KMS-11 (cell line): ENCODE data around the gene LTB.

Source experiments
- H2AFZ ChIP-seq: fragments of 200-600 bp; sonication (generic); 2 replicates; pipeline ENCODE4 v1.6.1; 2016; ENCODE audit warnings: antibody characterized with exemption, mixed run types, low read depth
- H3K27ac ChIP-seq: fragments of 200-600 bp; sonication (generic); 2 replicates; pipeline ENCODE4 v1.6.1; 2016; ENCODE audit warnings: mild to moderate bottlenecking, mixed run types
- H3K27me3 ChIP-seq: fragments of 200-600 bp; sonication (generic); 2 replicates; pipeline ENCODE4 v1.6.1; 2017; ENCODE audit warnings: mild to moderate bottlenecking, low read depth, mixed run types, moderate library complexity; ENCODE audit not compliant: insufficient read depth
- H3K36me3 ChIP-seq: fragments of 200-600 bp; sonication (generic); 2 replicates; pipeline ENCODE4 v1.6.1; 2017; ENCODE audit warnings: mild to moderate bottlenecking, mixed run types; ENCODE audit not compliant: insufficient read depth
- H3K4me1 ChIP-seq: fragments of 200-600 bp; sonication (generic); 2 replicates; pipeline ENCODE4 v1.6.1; 2016; ENCODE audit warnings: mild to moderate bottlenecking, low read depth, mixed run types; ENCODE audit not compliant: poor library complexity, severe bottlenecking
- H3K4me2 ChIP-seq: fragments of 200-600 bp; sonication (generic); 2 replicates; pipeline ENCODE4 v1.7.0; 2016; ENCODE audit warnings: mild to moderate bottlenecking, mixed run types
- H3K4me3 ChIP-seq: fragments of 200-600 bp; sonication (generic); IDR thresholded peaks from 2 replicates; pipeline ENCODE4 v1.6.1; 2017; ENCODE audit warnings: low read depth, low read length, mixed read lengths; ENCODE audit not compliant: insufficient read depth
- H3K79me2 ChIP-seq: fragments of 200-600 bp; sonication (generic); 2 replicates; pipeline ENCODE4 v1.6.1; 2016; ENCODE audit warnings: low read depth, mixed run types; ENCODE audit not compliant: insufficient read depth
- H3K9ac ChIP-seq: fragments of 200-600 bp; sonication (generic); 2 replicates; pipeline ENCODE4 v1.6.1; 2016; ENCODE audit warnings: mild to moderate bottlenecking, mixed run types
- H4K20me1 ChIP-seq: fragments of 200-600 bp; sonication (generic); 2 replicates; pipeline ENCODE4 v1.6.1; 2016; ENCODE audit warnings: mild to moderate bottlenecking, mixed run types; ENCODE audit not compliant: insufficient read depth
- TF ChIP-seq, protein P1 (sequence below): fragments of 200-600 bp; sonication (generic); conservative IDR thresholded peaks from 2 replicates; pipeline ENCODE4 v1.6.1; 2017; ENCODE audit warnings: low read depth, mild to moderate bottlenecking, antibody characterized with exemption, low read length, moderate library complexity, mixed read lengths

The LTB gene

DNA sequence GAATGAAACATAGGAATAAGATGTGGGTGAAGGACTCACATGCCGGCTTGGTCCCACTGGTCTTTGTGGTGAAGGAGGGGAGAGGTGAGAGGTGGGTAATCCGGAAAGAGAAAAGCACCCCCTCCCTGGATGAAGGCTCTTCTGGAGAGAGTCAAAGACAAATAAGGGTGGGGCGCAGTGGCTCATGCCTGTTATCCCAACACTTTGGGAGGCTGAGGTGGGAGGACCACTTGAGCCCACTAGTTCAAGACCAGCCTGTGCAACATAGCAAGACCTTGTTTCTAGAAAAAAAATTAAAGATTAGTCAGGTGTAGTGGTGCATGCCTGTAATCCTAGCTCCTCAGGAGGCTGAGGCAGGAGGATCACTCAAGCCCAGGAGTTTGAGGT lies 3.1 kb downstream of the LTB start:
- no peak overlapping the region for H3K4me3 ChIP-seq
- no peak overlapping the region for H2AFZ ChIP-seq
- H3K36me3 ChIP-seq: no peaks in the 10 kb centered on the region
- H3K79me2 ChIP-seq: no peaks in the 10 kb centered on the region
- no peak overlapping the region for H3K4me2 ChIP-seq
- no peaks in the 10 kb centered on the region for H4K20me1 ChIP-seq
- peaks cover 44% of the 10 kb centered on the region for H3K27me3 ChIP-seq
- TF ChIP-seq, protein P1, sequence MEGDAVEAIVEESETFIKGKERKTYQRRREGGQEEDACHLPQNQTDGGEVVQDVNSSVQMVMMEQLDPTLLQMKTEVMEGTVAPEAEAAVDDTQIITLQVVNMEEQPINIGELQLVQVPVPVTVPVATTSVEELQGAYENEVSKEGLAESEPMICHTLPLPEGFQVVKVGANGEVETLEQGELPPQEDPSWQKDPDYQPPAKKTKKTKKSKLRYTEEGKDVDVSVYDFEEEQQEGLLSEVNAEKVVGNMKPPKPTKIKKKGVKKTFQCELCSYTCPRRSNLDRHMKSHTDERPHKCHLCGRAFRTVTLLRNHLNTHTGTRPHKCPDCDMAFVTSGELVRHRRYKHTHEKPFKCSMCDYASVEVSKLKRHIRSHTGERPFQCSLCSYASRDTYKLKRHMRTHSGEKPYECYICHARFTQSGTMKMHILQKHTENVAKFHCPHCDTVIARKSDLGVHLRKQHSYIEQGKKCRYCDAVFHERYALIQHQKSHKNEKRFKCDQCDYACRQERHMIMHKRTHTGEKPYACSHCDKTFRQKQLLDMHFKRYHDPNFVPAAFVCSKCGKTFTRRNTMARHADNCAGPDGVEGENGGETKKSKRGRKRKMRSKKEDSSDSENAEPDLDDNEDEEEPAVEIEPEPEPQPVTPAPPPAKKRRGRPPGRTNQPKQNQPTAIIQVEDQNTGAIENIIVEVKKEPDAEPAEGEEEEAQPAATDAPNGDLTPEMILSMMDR: no peak
- no peak overlapping the region for H3K27ac ChIP-seq
- H3K9ac ChIP-seq: no peak overlapping the region
- H3K4me1 ChIP-seq: peaks cover 25% of the 10 kb centered on the region

DNA sequence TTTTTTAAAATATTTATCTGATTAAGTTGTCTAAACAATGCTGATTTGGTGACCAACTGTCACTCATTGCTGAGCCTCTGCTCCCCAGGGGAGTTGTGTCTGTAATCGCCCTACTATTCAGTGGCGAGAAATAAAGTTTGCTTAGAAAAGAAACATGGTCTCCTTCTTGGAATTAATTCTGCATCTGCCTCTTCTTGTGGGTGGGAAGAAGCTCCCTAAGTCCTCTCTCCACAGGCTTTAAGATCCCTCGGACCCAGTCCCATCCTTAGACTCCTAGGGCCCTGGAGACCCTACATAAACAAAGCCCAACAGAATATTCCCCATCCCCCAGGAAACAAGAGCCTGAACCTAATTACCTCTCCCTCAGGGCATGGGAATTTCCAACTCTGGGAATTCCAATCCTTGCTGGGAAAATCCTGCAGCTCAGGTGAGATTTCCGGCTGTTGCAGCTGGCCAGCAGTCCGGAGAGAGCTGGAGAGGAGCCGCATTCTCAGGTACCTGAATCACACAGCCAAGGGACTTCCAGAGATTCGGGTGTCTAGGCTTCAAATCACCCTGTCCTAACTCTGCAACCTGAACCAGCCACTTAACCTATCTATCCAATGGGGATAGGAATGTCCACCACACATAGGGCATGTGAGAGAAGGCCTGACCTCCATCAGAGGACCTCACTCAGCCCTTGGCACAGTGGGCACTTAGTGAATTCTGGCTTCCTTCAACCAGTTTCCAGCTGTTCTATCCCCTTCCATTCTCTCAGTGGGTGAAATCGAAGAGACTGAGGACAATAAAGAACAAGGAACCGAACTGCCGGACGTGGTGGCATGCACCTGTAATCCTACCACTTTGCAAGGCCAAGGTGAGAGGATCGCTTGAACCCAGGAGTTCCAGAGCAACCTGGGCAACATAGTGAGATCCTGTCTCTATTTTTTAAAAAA lies 3.8 kb downstream of the LTB start:
- no peak overlapping the region for H3K9ac ChIP-seq
- H3K36me3 ChIP-seq: no peaks in the 10 kb centered on the region
- H3K4me3 ChIP-seq: no peak overlapping the region
- peaks cover 25% of the 10 kb centered on the region for H3K4me1 ChIP-seq
- H3K79me2 ChIP-seq: no peaks in the 10 kb centered on the region
- H3K27me3 ChIP-seq: peaks cover 50% of the 10 kb centered on the region
- H3K27ac ChIP-seq: no peak overlapping the region
- no peak overlapping the region for H3K4me2 ChIP-seq
- TF ChIP-seq, protein P1: no peak
- H4K20me1 ChIP-seq: no peaks in the 10 kb centered on the region
- no peak overlapping the region for H2AFZ ChIP-seq

DNA sequence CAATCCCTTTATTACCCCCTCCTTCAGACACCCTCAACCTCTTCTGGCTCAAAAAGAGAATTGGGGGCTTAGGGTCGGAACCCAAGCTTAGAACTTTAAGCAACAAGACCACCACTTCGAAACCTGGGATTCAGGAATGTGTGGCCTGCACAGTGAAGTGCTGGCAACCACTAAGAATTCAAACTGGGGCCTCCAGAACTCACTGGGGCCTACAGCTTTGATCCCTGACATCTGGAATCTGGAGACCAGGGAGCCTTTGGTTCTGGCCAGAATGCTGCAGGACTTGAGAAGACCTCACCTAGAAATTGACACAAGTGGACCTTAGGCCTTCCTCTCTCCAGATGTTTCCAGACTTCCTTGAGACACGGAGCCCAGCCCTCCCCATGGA lies 4.7 kb downstream of the LTB start:
- Histone ChIP-seq H3K4me1 (peaks cover 20% of the 10 kb centered on the region), H3K4me3 (no peak overlapping the region), H2AFZ (no peak overlapping the region), H3K27me3 (peaks cover 54% of the 10 kb centered on the region), H4K20me1 (no peaks in the 10 kb centered on the region), H3K9ac (no peak overlapping the region), H3K79me2 (no peaks in the 10 kb centered on the region), H3K27ac (no peak overlapping the region), H3K36me3 (no peaks in the 10 kb centered on the region), H3K4me2 (no peak overlapping the region)
- TF ChIP-seq, protein P1: no peak

DNA sequence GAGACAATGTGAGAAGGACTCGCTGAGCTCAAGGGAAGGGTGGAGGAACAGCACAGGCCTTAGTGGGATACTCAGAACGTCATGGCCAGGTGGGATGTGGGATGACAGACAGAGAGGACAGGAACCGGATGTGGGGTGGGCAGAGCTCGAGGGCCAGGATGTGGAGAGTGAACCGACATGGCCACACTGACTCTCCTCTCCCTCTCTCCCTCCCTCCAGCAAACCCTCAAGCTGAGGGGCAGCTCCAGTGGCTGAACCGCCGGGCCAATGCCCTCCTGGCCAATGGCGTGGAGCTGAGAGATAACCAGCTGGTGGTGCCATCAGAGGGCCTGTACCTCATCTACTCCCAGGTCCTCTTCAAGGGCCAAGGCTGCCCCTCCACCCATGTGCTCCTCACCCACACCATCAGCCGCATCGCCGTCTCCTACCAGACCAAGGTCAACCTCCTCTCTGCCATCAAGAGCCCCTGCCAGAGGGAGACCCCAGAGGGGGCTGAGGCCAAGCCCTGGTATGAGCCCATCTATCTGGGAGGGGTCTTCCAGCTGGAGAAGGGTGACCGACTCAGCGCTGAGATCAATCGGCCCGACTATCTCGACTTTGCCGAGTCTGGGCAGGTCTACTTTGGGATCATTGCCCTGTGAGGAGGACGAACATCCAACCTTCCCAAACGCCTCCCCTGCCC lies 5.2 kb downstream of the LTB start:
- Histone ChIP-seq H3K9ac (no peak overlapping the region), H3K27me3 (peaks cover 59% of the 10 kb centered on the region), H3K4me1 (peaks cover 20% of the 10 kb centered on the region), H3K4me2 (no peak overlapping the region), H3K27ac (no peak overlapping the region), H3K4me3 (no peak overlapping the region), H4K20me1 (no peaks in the 10 kb centered on the region), H3K79me2 (no peaks in the 10 kb centered on the region), H3K36me3 (no peaks in the 10 kb centered on the region), H2AFZ (no peak overlapping the region)
- TF ChIP-seq, protein P1: no peak
